NT2/D1 (cell line): ENCODE data around the gene THBS1.

Source experiments
- DNase-seq: peaks from one replicate; pipeline ENCODE4 v3.0.0-alpha.2; 2011; ENCODE audit warnings: low read depth, low spot score
- H3K27me3 ChIP-seq: 2 replicates; pipeline ENCODE4 v1.6.0; 2011; ENCODE audit warnings: mild to moderate bottlenecking; ENCODE audit not compliant: insufficient read length, insufficient read depth
- H3K36me3 ChIP-seq: 2 replicates; pipeline ENCODE4 v1.6.1; 2011; ENCODE audit warnings: mild to moderate bottlenecking, low read length, mixed read lengths; ENCODE audit not compliant: insufficient read depth, insufficient read length
- H3K4me1 ChIP-seq: 2 replicates; pipeline ENCODE4 v1.5.1; 2011; ENCODE audit not compliant: insufficient read depth, insufficient read length
- H3K4me3 ChIP-seq: 2 replicates; pipeline ENCODE4 v1.5.1; 2011; ENCODE audit warnings: low read depth; ENCODE audit not compliant: insufficient read length
- H3K9ac ChIP-seq: 2 replicates; pipeline ENCODE4 v1.6.0; 2011; ENCODE audit warnings: low read depth; ENCODE audit not compliant: insufficient read length
- H3K9me3 ChIP-seq: 2 replicates; pipeline ENCODE4 v1.5.1; 2011; ENCODE audit warnings: mild to moderate bottlenecking, low read length; ENCODE audit not compliant: insufficient read depth
- SUZ12 ChIP-seq: IDR thresholded peaks from 2 replicates; pipeline ENCODE4 v1.6.1; 2011; ENCODE audit not compliant: insufficient read length, insufficient read depth; ENCODE audit errors: extremely low read depth
- YY1 ChIP-seq: IDR thresholded peaks from 2 replicates; pipeline ENCODE4 v1.6.1; 2011; ENCODE audit not compliant: insufficient read length, insufficient read depth
- ZNF274 ChIP-seq: IDR thresholded peaks from 2 replicates; pipeline ENCODE4 v1.6.1; 2011; ENCODE audit warnings: mild to moderate bottlenecking, low read depth, low read length

The THBS1 gene

DNA sequence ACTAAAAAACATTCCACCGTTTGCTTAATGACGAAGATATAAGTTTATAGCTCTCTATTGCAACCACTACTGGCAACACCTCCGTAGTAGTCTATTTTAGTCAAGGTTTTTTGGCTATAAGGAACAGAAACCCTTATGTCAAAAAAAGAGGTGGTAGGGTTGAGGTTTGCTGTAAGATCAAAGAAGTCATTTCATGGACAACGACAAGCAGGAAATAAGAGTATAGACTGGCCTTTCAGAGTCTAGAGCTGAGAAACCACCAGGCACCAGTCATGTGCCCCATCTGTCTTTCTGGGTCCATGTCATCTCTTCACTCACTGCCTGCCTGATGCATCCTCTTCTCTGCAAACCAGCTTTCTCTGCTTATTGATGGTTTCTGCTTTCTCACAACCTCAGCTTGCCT is 42.7 kb downstream of the THBS1 start:
- Histone ChIP-seq H3K9me3 (no peaks in the 10 kb centered on the region; the same call in 1 of the 2 replicates), H3K4me1 (no peaks in the 10 kb centered on the region), H3K4me3 (no peak overlapping the region), H3K36me3 (no peaks in the 10 kb centered on the region), H3K27me3 (no peaks in the 10 kb centered on the region), H3K9ac (no peak overlapping the region)
- no peak for TF ChIP-seq SUZ12
- no peak for TF ChIP-seq ZNF274
- no peak for DNase-seq

DNA sequence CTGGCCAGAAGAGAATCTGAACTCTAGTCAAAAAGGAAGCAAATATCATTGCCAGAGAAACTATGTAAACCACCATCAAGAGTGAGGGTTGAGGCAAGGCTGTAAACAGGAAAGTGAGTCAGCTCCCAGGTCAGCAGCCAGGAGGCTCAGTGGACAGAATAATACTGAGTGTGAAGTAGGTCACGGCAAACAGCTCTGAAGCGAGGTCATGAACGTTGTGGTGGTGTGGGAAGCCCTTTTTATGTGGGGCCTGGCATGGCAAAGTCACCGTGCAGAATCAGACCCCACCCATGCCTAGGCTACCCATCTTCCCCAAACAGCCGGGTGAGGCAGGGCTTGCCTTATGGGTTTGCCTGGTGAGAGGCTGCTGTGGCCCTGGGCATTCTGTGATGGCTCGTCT is 43.9 kb downstream of the THBS1 start:
- Histone ChIP-seq H3K9ac (no peak overlapping the region), H3K36me3 (no peaks in the 10 kb centered on the region), H3K4me3 (no peak overlapping the region), H3K9me3 (no peaks in the 10 kb centered on the region; the same call in 1 of the 2 replicates), H3K27me3 (no peaks in the 10 kb centered on the region), H3K4me1 (no peaks in the 10 kb centered on the region)
- DNase-seq, result no peak
- TF ChIP-seq YY1, result no peak
- no peak for TF ChIP-seq ZNF274
- no peak for TF ChIP-seq SUZ12

DNA sequence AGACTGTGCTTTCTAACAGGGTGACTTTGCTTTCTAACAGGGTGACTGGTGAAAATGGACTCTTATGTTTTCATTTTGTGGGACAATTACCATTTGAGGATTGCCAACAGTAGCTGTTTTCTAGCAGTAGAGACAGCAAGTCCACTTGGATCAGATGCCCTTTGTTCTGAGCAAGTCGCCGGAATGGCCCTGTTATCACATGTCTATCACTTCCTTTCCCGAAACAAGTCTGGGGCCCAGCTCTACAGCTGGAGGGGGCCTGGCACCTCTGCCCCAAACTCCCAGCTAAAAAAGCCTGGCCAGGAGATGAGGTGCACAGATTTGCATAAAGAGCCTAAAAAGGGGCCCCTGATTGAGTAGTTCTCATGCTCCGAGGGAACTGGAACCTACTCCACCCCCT is 44.6 kb downstream of the THBS1 start:
- Histone ChIP-seq H3K36me3 (no peaks in the 10 kb centered on the region), H3K9ac (no peak overlapping the region), H3K9me3 (no peaks in the 10 kb centered on the region; the same call in 1 of the 2 replicates), H3K4me1 (no peaks in the 10 kb centered on the region), H3K27me3 (no peaks in the 10 kb centered on the region), H3K4me3 (no peak overlapping the region)
- DNase-seq, result no peak
- TF ChIP-seq ZNF274, result no peak
- TF ChIP-seq YY1, result no peak
- no peak for TF ChIP-seq SUZ12

DNA sequence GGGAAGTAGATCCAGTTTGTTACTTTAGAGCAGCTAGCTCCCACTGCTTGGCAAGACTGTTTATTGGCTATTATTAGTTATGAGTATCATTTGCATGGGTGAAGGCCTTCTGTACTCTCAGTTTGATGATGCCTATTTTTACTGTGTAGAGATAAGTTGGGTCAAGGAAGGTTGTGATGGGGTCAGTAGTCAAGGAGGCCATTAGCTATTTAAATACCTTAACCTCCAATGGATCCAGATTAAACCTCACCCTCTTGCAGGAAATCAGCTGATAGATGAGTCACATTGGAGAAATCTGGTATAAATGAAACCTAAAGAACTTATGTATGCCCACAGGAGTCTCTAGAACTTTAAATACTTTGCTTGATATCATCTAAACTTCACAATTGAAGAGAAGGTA is 45.0 kb downstream of the THBS1 start:
- no peaks in the 10 kb centered on the region for H3K27me3 ChIP-seq
- no peak for DNase-seq
- no peaks in the 10 kb centered on the region for H3K4me1 ChIP-seq
- TF ChIP-seq YY1, result no peak
- no peak for TF ChIP-seq ZNF274
- TF ChIP-seq SUZ12, result no peak
- no peak overlapping the region for H3K4me3 ChIP-seq
- no peaks in the 10 kb centered on the region for H3K36me3 ChIP-seq
- no peaks in the 10 kb centered on the region; the same call in 1 of the 2 replicates for H3K9me3 ChIP-seq
- no peak overlapping the region for H3K9ac ChIP-seq

DNA sequence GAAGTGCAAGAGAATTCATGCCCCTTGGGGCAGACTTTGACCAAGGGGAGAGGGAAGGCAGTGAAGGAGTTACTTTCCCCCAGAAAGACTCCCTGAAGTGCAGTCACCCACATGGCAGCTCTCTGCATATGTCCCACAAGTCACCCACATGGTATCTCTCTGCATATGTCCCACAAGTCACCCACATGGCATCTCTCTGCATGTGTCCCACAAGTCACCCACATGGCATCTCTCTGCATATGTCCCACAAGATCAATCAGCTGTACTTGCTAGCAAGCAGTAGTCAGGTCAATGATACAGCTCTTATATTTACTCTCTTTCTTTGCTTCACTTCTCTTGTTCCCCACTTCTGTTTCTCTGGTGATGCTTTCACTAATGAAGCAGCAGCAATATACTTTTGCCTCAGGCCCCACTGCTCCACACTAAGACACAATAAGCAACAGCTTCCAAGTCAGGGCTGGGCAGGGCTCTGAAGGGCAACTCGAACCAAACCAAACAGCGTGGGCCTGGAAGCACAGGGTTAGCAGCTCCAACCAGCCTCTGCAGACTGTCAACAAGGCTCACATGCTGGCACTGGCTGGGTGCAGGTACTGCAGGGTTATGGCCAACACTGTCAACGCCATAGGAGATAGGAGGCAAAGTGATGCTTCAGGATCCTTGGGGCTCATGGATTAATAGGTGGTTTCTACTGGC is 46.7 kb downstream of the THBS1 start:
- no peak for DNase-seq
- Histone ChIP-seq H3K36me3 (no peaks in the 10 kb centered on the region), H3K4me1 (no peaks in the 10 kb centered on the region), H3K4me3 (no peak overlapping the region), H3K27me3 (no peaks in the 10 kb centered on the region), H3K9me3 (no peaks in the 10 kb centered on the region; the same call in 1 of the 2 replicates), H3K9ac (no peak overlapping the region)
- TF ChIP-seq ZNF274 (no peak), SUZ12 (no peak), YY1 (no peak)

DNA sequence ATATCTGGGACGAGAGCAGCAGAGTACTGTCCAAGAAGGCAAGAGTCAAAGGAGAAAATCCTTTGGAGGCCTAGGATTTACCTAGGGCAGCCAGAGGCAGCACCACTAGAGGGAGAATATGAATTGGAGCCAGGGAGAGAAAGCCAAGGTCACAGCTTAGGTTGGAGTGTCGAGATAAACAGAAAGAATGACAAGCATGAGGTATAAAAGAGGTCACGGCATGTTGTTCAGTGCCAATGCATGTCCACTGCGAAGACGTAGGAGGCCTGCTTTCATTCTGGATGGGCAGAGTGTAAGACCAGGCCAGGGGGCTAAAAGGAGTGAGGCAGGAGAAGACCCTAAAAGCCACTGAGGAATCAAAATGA is 47.2 kb downstream of the THBS1 start:
- H3K27me3 ChIP-seq, result no peaks in the 10 kb centered on the region
- H3K9ac ChIP-seq, result no peak overlapping the region
- no peaks in the 10 kb centered on the region for H3K4me1 ChIP-seq
- TF ChIP-seq SUZ12 (no peak), YY1 (no peak), ZNF274 (no peak)
- no peak for DNase-seq
- H3K9me3 ChIP-seq, result no peaks in the 10 kb centered on the region; the same call in 1 of the 2 replicates
- no peak overlapping the region for H3K4me3 ChIP-seq
- no peaks in the 10 kb centered on the region for H3K36me3 ChIP-seq

DNA sequence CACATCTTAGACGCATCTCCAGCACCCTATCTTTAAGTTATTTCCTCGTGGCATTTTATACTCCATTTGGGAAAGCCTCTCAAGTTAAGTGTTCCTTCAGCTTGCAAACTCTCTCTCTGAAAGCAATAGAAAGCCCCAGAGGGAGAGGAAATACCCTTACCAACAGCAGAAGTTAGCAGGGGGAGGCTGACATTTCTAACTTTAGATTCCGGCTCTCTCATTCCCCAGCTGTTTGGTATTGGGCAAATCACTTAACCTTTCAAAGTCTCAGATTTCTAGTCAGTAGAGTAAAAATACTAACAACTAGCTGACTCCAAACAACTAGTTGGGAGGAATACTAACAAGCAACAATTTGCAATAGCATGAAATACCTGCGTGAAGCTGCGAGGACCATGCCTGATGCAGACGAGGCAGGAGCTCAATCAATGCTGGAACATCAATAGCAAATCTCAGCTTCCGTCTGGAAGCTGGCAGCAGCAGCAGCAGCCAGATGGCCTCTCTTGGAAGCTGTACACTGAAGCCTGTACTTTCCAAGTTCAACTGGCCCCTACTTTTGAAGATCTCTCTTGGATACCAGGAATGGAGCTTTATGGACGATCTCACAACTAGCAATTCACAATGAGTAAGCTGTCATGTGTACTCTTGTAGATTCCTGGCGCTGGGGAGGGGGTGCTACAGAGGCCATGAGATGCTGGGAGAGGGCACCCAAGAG is 47.8 kb downstream of the THBS1 start:
- no peaks in the 10 kb centered on the region for H3K27me3 ChIP-seq
- no peaks in the 10 kb centered on the region for H3K36me3 ChIP-seq
- no peak overlapping the region for H3K9ac ChIP-seq
- no peaks in the 10 kb centered on the region for H3K4me1 ChIP-seq
- H3K4me3 ChIP-seq, result no peak overlapping the region
- no peak for DNase-seq
- no peaks in the 10 kb centered on the region; the same call in 1 of the 2 replicates for H3K9me3 ChIP-seq
- TF ChIP-seq ZNF274 (no peak), SUZ12 (no peak), YY1 (no peak)
